ENCODE results near the gene ETV6. TPM values are rescaled to one million over a fixed set of nuclear protein-coding genes. Genes with fewer than 3 reads are reported as not detected.
A peak's percentile ranks its signal among the peaks of the same experiment; 100 is the strongest.

Gene ETV6
- total and polyA plus RNA-seq, 9 of the 15 experiments (the other 6 are each of a cell fraction or from before 2014, with no cell fraction given): 0.81 to 12.7 (median 4.1) TPM

DNA sequence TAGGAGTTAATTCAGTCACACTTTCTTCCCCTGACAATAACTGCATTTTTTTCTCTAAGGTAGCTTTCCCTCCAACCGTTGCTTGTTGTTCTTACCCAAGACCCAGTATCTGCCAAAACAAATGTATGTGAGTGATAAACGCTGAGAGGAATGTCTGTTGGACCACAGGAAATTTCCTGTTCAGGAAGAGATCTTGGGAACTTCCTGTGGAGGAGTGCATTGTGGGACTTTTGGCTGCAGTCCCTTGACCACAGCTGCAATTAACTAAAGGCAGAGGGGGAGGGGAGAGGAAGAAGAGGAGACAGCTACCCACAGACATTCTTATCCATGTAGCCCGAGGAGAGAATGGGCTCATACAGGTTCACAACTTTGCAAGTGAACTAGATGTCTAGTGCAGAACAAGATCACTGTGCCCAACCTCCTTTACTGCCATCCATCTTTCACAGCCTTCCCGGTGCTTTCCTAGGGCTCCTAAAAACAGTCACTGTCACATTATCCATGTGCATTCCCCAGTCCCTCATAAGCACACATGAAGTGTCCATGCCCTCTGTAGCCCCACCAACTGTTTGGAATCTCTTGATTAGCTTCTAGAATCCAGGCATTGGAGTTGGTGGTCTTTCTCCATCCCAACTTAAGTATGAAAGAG is 149.5 kb downstream of the ETV6 start (continued):
- no peak for TF ChIP-seq BRF1 (IDR thresholded peaks at IDR 0.05; ENCODE audit: borderline replicate concordance, extremely low read depth, insufficient read length)
- TF ChIP-seq ZNF764 (CRISPR knock-in tag; IDR thresholded peaks at IDR 0.05; ENCODE audit: low read depth): no peak
- TF ChIP-seq, protein P1, sequence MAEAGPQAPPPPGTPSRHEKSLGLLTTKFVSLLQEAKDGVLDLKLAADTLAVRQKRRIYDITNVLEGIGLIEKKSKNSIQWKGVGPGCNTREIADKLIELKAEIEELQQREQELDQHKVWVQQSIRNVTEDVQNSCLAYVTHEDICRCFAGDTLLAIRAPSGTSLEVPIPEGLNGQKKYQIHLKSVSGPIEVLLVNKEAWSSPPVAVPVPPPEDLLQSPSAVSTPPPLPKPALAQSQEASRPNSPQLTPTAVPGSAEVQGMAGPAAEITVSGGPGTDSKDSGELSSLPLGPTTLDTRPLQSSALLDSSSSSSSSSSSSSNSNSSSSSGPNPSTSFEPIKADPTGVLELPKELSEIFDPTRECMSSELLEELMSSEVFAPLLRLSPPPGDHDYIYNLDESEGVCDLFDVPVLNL (CRISPR knock-in tag; IDR thresholded peaks at IDR 0.05; ENCODE audit: low read depth): no peak
- TF ChIP-seq HDAC1 (IDR thresholded peaks at IDR 0.05): no peak
- TF ChIP-seq REST (IDR thresholded peaks at IDR 0.05; ENCODE audit: borderline replicate concordance): no peak
- no peak for TF ChIP-seq REST (CRISPR knock-in tag; IDR thresholded peaks at IDR 0.05; ENCODE audit: low read depth)
- TF ChIP-seq, protein P2, sequence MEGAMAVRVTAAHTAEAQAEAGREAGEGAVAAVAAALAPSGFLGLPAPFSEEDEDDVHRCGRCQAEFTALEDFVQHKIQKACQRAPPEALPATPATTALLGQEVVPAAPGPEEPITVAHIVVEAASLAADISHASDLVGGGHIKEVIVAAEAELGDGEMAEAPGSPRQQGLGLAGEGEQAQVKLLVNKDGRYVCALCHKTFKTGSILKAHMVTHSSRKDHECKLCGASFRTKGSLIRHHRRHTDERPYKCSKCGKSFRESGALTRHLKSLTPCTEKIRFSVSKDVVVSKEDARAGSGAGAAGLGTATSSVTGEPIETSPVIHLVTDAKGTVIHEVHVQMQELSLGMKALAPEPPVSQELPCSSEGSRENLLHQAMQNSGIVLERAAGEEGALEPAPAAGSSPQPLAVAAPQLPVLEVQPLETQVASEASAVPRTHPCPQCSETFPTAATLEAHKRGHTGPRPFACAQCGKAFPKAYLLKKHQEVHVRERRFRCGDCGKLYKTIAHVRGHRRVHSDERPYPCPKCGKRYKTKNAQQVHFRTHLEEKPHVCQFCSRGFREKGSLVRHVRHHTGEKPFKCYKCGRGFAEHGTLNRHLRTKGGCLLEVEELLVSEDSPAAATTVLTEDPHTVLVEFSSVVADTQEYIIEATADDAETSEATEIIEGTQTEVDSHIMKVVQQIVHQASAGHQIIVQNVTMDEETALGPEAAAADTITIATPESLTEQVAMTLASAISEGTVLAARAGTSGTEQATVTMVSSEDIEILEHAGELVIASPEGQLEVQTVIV (CRISPR knock-in tag; IDR thresholded peaks at IDR 0.05; ENCODE audit: borderline replicate concordance): no peak
- no peak for TF ChIP-seq PHB2 (IDR thresholded peaks at IDR 0.05; ENCODE audit: low read depth)
- no peak for TF ChIP-seq NR1H2 (CRISPR knock-in tag; IDR thresholded peaks at IDR 0.05)
- no peak for TF ChIP-seq POLR3A (IDR thresholded peaks at IDR 0.05; ENCODE audit: borderline replicate concordance, extremely low read depth, insufficient read depth, insufficient read length)
- TF ChIP-seq ZNF699 (CRISPR knock-in tag; IDR thresholded peaks at IDR 0.05; ENCODE audit: insufficient replicate concordance): no peak
- TF ChIP-seq CBX3 (IDR thresholded peaks at IDR 0.05; ENCODE audit: borderline replicate concordance in 1 of 2, low read length in 2 of 2): 0 out of 3 replicates have a peak, but pooled peaks of 1 of the 2 experiments have one; percentile 29
- no peak for TF ChIP-seq EGR1 (conservative IDR thresholded peaks at IDR 0.05)
- no peak for TF ChIP-seq ZBTB1 (CRISPR knock-in tag; IDR thresholded peaks at IDR 0.05; ENCODE audit: borderline replicate concordance, low read depth)
- no peak for TF ChIP-seq PTBP1 (IDR thresholded peaks at IDR 0.05; ENCODE audit: low read depth, low read length)
- TF ChIP-seq GTF2F1 (IDR thresholded peaks at IDR 0.05; ENCODE audit: low read depth, low read length): no peak
- no peak for TF ChIP-seq BRD9 (IDR thresholded peaks at IDR 0.05; ENCODE audit: low read depth, partially characterized antibody)
